H1 (cell line): ENCODE measurements around the gene EGFLAM. TPM values are rescaled to one million over a fixed set of nuclear protein-coding genes. Genes with fewer than 3 reads are reported as not detected.

Source experiments
- CTCF ChIP-seq, 3 experiments: IDR thresholded peaks; 1 replicate in 2 of 3; 2 replicates in 1 of 3; pipeline versions ENCODE4 v1.5.1 to v1.6.1; 2011; ENCODE audit warnings: low read length in 3 of 3, mild to moderate bottlenecking in 3 of 3, inconsistent platforms in 2 of 3, low read depth in 1 of 3, moderate library complexity in 1 of 3; ENCODE audit not compliant: insufficient read depth in 1 of 3; ENCODE audit errors: control extremely low read depth in 1 of 3
- polyA plus RNA-seq, 7 experiments: library from polyadenylated mRNA; depleted of rRNA in 3 of 7; stranded (reverse) in 5 of 7; unstranded in 2 of 7; fragments of >200 nt in 5 of 7; fragments of 200-250 nt in 2 of 7; gene quantifications; 1 replicate in 5 of 7; 2 replicates in 1 of 7; 4 replicates in 1 of 7; pipeline versions ENCODE4 v1.2.1 to v1.2.3, GENCODE V29; 2011 to 2013; ENCODE audit warnings: missing spikeins in 2 of 7, mixed read lengths in 2 of 7
- total RNA-seq: library from RNA; stranded (reverse); fragmentation: NEBNext Ultra II Directional; extraction: Animal tissue kit (Norgen Biotek cat#: 25700); gene quantifications from 2 replicates; pipeline ENCODE4 v1.2.1, GENCODE V29; 2021

EGFLAM gene
- total and polyA plus RNA-seq, 2 of the 8 experiments (the other 6 are each of a cell fraction or from before 2014, with no cell fraction given) = 0.20 to 0.24 TPM

DNA sequence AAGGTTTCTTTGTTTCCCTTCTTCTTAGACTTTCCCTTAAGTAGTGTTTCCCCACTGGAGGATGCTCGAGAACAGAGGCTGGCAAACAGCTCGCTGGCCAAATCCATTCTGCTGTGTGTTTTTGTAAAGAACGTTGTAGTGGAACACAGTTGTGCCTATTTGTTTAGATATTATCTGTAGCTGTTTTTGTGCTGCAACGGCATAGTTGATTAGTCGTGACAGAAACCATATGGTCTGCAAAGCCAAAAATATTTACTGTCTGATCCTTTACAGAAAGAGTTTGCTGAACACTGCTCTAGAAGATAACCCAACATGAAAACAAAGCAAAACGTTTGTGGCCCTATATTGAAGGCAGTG, 47.0 kb upstream of the EGFLAM start (continued):
- TF ChIP-seq CTCF (IDR thresholded peaks at IDR 0.05; ENCODE audit: control extremely low read depth in 1 of 3, insufficient read depth in 1 of 3, low read depth in 1 of 3, low read length in 3 of 3) = no peak
